WTC11 (cell line): ENCODE measurements around the gene GPR27. TPM values are rescaled to one million over a fixed set of nuclear protein-coding genes. Genes with fewer than 3 reads are reported as not detected.

Source experiments
- CREB1 ChIP-seq: sonication (generic); formaldehyde crosslinking; IDR thresholded peaks from 2 replicates; pipeline ENCODE4 v1.8.0; 2023; ENCODE audit warnings: mild to moderate bottlenecking, missing genetic modification reagents
- ELF4 ChIP-seq: sonication (generic); formaldehyde crosslinking; IDR thresholded peaks from 2 replicates; pipeline ENCODE4 v1.8.1; 2022; ENCODE audit warnings: low read depth, mild to moderate bottlenecking, moderate library complexity, missing genetic modification reagents
- ESRRA ChIP-seq: sonication (generic); formaldehyde crosslinking; IDR thresholded peaks from 2 replicates; pipeline ENCODE4 v1.8.1; 2022; ENCODE audit warnings: mild to moderate bottlenecking, missing genetic modification reagents, borderline replicate concordance
- ETV6 ChIP-seq: sonication (generic); formaldehyde crosslinking; IDR thresholded peaks from 2 replicates; pipeline ENCODE4 v1.8.1; 2022; ENCODE audit warnings: mild to moderate bottlenecking, missing genetic modification reagents
- GABPB1 ChIP-seq: sonication (generic); formaldehyde crosslinking; IDR thresholded peaks from 2 replicates; pipeline ENCODE4 v1.8.1; 2023; ENCODE audit warnings: mild to moderate bottlenecking, missing genetic modification reagents
- JUN ChIP-seq: sonication (generic); formaldehyde crosslinking; IDR thresholded peaks from 2 replicates; pipeline ENCODE4 v1.8.0; 2023; ENCODE audit warnings: mild to moderate bottlenecking, missing genetic modification reagents
- NFYB ChIP-seq: sonication (generic); formaldehyde crosslinking; conservative IDR thresholded peaks from 2 replicates; pipeline ENCODE4 v1.8.0; 2022; ENCODE audit warnings: low read depth, missing genetic modification reagents
- NR1H2 ChIP-seq: sonication (generic); formaldehyde crosslinking; IDR thresholded peaks from 2 replicates; pipeline ENCODE4 v1.9.0; 2021; ENCODE audit warnings: mild to moderate bottlenecking, moderate library complexity, missing genetic modification reagents
- RELA ChIP-seq: sonication (generic); formaldehyde crosslinking; IDR thresholded peaks from 2 replicates; pipeline ENCODE4 v1.8.1; 2022; ENCODE audit warnings: missing genetic modification reagents, mild to moderate bottlenecking, borderline replicate concordance
- RORB ChIP-seq: fragments of 250-450 bp; sonication (Bioruptor Pico); IDR thresholded peaks from 2 replicates; pipeline ENCODE4 v1.9.0; 2021; ENCODE audit warnings: mild to moderate bottlenecking
- TCF7 ChIP-seq: sonication (generic); formaldehyde crosslinking; IDR thresholded peaks from 2 replicates; pipeline ENCODE4 v1.8.0; 2022; ENCODE audit warnings: mild to moderate bottlenecking, low read depth, missing genetic modification reagents, moderate library complexity
- ZNF423 ChIP-seq: fragments of 250-450 bp; sonication (Bioruptor Pico); IDR thresholded peaks from 2 replicates; pipeline ENCODE4 v2.1.2; 2022; ENCODE audit warnings: mild to moderate bottlenecking, moderate library complexity
- total RNA-seq: library from RNA; stranded (reverse); gene quantifications from 3 replicates; pipeline ENCODE4 v1.2.3, GENCODE V29; 2021
- TF ChIP-seq, protein P1 (sequence below): sonication (generic); formaldehyde crosslinking; IDR thresholded peaks from 2 replicates; pipeline ENCODE4 v1.8.0; 2022; ENCODE audit warnings: mild to moderate bottlenecking, missing genetic modification reagents
- TF ChIP-seq, protein P2 (sequence below): sonication (generic); formaldehyde crosslinking; IDR thresholded peaks from 2 replicates; pipeline ENCODE4 v1.8.0; 2022; ENCODE audit warnings: mild to moderate bottlenecking, missing genetic modification reagents
- TF ChIP-seq, protein P3 (sequence below): sonication (generic); formaldehyde crosslinking; IDR thresholded peaks from 2 replicates; pipeline ENCODE4 v1.8.0; 2023; ENCODE audit warnings: missing genetic modification reagents, mild to moderate bottlenecking, borderline replicate concordance
- TF ChIP-seq, protein P4 (sequence below): sonication (generic); formaldehyde crosslinking; IDR thresholded peaks from 2 replicates; pipeline ENCODE4 v1.8.0; 2023; ENCODE audit warnings: missing genetic modification reagents
- TF ChIP-seq, protein P5 (sequence below): sonication (generic); formaldehyde crosslinking; IDR thresholded peaks from 2 replicates; pipeline ENCODE4 v1.8.1; 2022; ENCODE audit warnings: low read depth, mild to moderate bottlenecking, moderate library complexity, missing genetic modification reagents, borderline replicate concordance
- TF ChIP-seq, protein P6 (sequence below): fragments of 250-450 bp; sonication (Bioruptor Pico); IDR thresholded peaks from 2 replicates; pipeline ENCODE4 v1.9.0; 2021; ENCODE audit warnings: mild to moderate bottlenecking
- TF ChIP-seq, protein P7 (sequence below): sonication (generic); formaldehyde crosslinking; IDR thresholded peaks from 2 replicates; pipeline ENCODE4 v1.8.1; 2023; ENCODE audit warnings: mild to moderate bottlenecking, missing genetic modification reagents
- TF ChIP-seq, protein P8 (sequence below): fragments of 250-450 bp; sonication (Bioruptor Pico); IDR thresholded peaks from 2 replicates; pipeline ENCODE4 v1.8.0; 2021; ENCODE audit warnings: mild to moderate bottlenecking
- TF ChIP-seq, protein P9 (sequence below): sonication (generic); formaldehyde crosslinking; IDR thresholded peaks from 2 replicates; pipeline ENCODE4 v1.8.1; 2023; ENCODE audit warnings: mild to moderate bottlenecking, missing genetic modification reagents

Gene GPR27
- total RNA-seq, 1 experiment from 2014 or later, result 16.4 TPM

DNA sequence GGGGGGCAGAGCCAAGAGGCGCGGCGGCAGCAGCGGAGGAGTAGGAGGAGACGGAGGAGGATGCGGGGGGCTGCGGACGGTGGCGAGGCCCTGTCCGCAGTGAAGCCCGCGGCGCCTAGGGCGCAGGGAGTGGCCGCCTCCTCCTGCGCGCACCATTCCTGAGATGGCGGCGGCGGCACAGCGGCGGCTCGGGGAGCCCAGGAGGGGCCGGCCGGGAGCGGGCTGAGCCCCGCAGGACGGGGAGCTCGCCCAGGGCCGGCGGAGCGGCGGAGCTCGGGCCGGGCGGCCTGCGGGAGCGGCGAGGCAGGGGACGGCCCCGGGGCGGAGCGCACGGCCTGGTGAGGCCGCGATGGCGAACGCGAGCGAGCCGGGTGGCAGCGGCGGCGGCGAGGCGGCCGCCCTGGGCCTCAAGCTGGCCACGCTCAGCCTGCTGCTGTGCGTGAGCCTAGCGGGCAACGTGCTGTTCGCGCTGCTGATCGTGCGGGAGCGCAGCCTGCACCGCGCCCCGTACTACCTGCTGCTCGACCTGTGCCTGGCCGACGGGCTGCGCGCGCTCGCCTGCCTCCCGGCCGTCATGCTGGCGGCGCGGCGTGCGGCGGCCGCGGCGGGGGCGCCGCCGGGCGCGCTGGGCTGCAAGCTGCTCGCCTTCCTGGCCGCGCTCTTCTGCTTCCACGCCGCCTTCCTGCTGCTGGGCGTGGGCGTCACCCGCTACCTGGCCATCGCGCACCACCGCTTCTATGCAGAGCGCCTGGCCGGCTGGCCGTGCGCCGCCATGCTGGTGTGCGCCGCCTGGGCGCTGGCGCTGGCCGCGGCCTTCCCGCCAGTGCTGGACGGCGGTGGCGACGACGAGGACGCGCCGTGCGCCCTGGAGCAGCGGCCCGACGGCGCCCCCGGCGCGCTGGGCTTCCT lies at the start of gene GPR27 (continued):
- TF ChIP-seq, protein P1, sequence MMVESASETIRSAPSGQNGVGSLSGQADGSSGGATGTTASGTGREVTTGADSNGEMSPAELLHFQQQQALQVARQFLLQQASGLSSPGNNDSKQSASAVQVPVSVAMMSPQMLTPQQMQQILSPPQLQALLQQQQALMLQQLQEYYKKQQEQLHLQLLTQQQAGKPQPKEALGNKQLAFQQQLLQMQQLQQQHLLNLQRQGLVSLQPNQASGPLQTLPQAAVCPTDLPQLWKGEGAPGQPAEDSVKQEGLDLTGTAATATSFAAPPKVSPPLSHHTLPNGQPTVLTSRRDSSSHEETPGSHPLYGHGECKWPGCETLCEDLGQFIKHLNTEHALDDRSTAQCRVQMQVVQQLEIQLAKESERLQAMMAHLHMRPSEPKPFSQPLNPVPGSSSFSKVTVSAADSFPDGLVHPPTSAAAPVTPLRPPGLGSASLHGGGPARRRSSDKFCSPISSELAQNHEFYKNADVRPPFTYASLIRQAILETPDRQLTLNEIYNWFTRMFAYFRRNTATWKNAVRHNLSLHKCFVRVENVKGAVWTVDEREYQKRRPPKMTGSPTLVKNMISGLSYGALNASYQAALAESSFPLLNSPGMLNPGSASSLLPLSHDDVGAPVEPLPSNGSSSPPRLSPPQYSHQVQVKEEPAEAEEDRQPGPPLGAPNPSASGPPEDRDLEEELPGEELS (CRISPR knock-in tag), result peak; percentile 91
- TF ChIP-seq, protein P2, sequence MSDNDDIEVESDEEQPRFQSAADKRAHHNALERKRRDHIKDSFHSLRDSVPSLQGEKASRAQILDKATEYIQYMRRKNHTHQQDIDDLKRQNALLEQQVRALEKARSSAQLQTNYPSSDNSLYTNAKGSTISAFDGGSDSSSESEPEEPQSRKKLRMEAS (CRISPR knock-in tag), result peak; percentile 63; the same call in 1 of the 2 replicates
- TF ChIP-seq GABPB1 (CRISPR knock-in tag) (no peak), JUN (CRISPR knock-in tag) (0 out of 2 replicates have a peak, but pooled peaks have one; percentile 17), ELF4 (CRISPR knock-in tag) (no peak), ETV6 (no peak; the same call in 1 of the 2 replicates), ESRRA (CRISPR knock-in tag) (0 out of 2 replicates have a peak, but pooled peaks have one; percentile 84), ZNF423 (CRISPR knock-in tag) (no peak), RELA (CRISPR knock-in tag) (peak; percentile 86; the same call in 1 of the 2 replicates), NFYB (CRISPR knock-in tag) (peak; percentile 37; the same call in 1 of the 2 replicates), RORB (no peak), TCF7 (no peak), CREB1 (no peak), NR1H2 (CRISPR knock-in tag) (no peak)
- TF ChIP-seq, protein P3, sequence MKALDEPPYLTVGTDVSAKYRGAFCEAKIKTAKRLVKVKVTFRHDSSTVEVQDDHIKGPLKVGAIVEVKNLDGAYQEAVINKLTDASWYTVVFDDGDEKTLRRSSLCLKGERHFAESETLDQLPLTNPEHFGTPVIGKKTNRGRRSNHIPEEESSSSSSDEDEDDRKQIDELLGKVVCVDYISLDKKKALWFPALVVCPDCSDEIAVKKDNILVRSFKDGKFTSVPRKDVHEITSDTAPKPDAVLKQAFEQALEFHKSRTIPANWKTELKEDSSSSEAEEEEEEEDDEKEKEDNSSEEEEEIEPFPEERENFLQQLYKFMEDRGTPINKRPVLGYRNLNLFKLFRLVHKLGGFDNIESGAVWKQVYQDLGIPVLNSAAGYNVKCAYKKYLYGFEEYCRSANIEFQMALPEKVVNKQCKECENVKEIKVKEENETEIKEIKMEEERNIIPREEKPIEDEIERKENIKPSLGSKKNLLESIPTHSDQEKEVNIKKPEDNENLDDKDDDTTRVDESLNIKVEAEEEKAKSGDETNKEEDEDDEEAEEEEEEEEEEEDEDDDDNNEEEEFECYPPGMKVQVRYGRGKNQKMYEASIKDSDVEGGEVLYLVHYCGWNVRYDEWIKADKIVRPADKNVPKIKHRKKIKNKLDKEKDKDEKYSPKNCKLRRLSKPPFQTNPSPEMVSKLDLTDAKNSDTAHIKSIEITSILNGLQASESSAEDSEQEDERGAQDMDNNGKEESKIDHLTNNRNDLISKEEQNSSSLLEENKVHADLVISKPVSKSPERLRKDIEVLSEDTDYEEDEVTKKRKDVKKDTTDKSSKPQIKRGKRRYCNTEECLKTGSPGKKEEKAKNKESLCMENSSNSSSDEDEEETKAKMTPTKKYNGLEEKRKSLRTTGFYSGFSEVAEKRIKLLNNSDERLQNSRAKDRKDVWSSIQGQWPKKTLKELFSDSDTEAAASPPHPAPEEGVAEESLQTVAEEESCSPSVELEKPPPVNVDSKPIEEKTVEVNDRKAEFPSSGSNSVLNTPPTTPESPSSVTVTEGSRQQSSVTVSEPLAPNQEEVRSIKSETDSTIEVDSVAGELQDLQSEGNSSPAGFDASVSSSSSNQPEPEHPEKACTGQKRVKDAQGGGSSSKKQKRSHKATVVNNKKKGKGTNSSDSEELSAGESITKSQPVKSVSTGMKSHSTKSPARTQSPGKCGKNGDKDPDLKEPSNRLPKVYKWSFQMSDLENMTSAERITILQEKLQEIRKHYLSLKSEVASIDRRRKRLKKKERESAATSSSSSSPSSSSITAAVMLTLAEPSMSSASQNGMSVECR, result 0 out of 2 replicates have a peak, but pooled peaks have one; percentile 47
- TF ChIP-seq, protein P4, sequence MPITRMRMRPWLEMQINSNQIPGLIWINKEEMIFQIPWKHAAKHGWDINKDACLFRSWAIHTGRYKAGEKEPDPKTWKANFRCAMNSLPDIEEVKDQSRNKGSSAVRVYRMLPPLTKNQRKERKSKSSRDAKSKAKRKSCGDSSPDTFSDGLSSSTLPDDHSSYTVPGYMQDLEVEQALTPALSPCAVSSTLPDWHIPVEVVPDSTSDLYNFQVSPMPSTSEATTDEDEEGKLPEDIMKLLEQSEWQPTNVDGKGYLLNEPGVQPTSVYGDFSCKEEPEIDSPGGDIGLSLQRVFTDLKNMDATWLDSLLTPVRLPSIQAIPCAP (CRISPR knock-in tag), result peak; percentile 68; the same call in 1 of the 2 replicates
- TF ChIP-seq, protein P5, sequence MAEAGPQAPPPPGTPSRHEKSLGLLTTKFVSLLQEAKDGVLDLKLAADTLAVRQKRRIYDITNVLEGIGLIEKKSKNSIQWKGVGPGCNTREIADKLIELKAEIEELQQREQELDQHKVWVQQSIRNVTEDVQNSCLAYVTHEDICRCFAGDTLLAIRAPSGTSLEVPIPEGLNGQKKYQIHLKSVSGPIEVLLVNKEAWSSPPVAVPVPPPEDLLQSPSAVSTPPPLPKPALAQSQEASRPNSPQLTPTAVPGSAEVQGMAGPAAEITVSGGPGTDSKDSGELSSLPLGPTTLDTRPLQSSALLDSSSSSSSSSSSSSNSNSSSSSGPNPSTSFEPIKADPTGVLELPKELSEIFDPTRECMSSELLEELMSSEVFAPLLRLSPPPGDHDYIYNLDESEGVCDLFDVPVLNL (CRISPR knock-in tag), result peak; percentile 37
- TF ChIP-seq, protein P6, sequence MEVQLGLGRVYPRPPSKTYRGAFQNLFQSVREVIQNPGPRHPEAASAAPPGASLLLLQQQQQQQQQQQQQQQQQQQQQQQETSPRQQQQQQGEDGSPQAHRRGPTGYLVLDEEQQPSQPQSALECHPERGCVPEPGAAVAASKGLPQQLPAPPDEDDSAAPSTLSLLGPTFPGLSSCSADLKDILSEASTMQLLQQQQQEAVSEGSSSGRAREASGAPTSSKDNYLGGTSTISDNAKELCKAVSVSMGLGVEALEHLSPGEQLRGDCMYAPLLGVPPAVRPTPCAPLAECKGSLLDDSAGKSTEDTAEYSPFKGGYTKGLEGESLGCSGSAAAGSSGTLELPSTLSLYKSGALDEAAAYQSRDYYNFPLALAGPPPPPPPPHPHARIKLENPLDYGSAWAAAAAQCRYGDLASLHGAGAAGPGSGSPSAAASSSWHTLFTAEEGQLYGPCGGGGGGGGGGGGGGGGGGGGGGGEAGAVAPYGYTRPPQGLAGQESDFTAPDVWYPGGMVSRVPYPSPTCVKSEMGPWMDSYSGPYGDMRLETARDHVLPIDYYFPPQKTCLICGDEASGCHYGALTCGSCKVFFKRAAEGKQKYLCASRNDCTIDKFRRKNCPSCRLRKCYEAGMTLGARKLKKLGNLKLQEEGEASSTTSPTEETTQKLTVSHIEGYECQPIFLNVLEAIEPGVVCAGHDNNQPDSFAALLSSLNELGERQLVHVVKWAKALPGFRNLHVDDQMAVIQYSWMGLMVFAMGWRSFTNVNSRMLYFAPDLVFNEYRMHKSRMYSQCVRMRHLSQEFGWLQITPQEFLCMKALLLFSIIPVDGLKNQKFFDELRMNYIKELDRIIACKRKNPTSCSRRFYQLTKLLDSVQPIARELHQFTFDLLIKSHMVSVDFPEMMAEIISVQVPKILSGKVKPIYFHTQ (CRISPR knock-in tag), result no peak
- TF ChIP-seq, protein P7, sequence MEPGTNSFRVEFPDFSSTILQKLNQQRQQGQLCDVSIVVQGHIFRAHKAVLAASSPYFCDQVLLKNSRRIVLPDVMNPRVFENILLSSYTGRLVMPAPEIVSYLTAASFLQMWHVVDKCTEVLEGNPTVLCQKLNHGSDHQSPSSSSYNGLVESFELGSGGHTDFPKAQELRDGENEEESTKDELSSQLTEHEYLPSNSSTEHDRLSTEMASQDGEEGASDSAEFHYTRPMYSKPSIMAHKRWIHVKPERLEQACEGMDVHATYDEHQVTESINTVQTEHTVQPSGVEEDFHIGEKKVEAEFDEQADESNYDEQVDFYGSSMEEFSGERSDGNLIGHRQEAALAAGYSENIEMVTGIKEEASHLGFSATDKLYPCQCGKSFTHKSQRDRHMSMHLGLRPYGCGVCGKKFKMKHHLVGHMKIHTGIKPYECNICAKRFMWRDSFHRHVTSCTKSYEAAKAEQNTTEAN (CRISPR knock-in tag), result no peak
- TF ChIP-seq, protein P8, sequence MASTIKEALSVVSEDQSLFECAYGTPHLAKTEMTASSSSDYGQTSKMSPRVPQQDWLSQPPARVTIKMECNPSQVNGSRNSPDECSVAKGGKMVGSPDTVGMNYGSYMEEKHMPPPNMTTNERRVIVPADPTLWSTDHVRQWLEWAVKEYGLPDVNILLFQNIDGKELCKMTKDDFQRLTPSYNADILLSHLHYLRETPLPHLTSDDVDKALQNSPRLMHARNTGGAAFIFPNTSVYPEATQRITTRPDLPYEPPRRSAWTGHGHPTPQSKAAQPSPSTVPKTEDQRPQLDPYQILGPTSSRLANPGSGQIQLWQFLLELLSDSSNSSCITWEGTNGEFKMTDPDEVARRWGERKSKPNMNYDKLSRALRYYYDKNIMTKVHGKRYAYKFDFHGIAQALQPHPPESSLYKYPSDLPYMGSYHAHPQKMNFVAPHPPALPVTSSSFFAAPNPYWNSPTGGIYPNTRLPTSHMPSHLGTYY (CRISPR knock-in tag), result no peak
- TF ChIP-seq, protein P9, sequence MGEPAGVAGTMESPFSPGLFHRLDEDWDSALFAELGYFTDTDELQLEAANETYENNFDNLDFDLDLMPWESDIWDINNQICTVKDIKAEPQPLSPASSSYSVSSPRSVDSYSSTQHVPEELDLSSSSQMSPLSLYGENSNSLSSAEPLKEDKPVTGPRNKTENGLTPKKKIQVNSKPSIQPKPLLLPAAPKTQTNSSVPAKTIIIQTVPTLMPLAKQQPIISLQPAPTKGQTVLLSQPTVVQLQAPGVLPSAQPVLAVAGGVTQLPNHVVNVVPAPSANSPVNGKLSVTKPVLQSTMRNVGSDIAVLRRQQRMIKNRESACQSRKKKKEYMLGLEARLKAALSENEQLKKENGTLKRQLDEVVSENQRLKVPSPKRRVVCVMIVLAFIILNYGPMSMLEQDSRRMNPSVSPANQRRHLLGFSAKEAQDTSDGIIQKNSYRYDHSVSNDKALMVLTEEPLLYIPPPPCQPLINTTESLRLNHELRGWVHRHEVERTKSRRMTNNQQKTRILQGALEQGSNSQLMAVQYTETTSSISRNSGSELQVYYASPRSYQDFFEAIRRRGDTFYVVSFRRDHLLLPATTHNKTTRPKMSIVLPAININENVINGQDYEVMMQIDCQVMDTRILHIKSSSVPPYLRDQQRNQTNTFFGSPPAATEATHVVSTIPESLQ (CRISPR knock-in tag), result no peak
